Hepatic stellate cell (primary cell): ENCODE data around the gene GLUD1.
"Not testable (repeated sequence)": the region's sequence is repeated elsewhere in the genome, so short reads cannot be mapped to it uniquely, and the experiment has no call there.

ENCODE experiments used
- DNase-seq: peaks from one replicate; pipeline ENCODE4 v3.0.0; 2011; ENCODE audit warnings: low spot score

GLUD1 gene

GRCh38 chr10:87090779-87091178 lies 3.9 kb downstream of the GLUD1 start:
- DNase-seq = no peak

DNA sequence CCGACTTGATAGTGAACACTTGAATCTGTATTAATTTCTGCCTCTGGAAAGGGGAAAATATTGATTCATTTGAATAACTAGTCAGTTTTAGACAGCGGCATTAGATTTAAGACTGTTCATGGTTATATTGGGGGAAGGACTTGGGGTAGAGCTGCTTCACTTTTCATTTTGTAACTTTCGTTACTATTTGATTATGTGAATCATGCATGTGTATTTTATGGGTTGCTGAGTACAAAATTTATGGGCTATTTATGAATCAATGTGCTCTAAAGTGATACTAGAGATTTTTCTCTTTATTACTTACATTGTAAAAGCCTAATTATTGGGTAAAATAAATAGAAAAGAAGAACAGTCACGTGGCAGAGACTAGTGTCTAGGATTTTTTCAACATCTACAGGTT lies 4.9 kb downstream of the GLUD1 start:
- no peak for DNase-seq

DNA sequence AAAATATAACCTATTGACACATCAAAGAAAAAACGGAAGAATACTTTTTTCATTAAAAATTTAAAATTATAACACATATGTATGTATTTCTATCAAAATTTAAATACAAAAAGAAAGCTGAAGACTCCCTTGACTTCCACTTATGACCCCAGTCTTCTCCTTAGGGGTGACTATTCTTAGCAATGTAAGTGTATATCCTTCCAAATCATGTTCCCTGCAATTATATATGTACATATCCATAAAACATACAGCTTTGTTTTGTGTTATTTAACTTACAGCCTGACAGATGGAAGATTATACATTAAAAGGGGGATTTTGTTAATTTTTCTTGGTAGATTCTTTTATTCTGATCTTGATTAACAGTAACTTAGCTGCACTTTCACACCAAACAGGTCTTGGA lies 9.1 kb downstream of the GLUD1 start:
- no peak for DNase-seq

DNA sequence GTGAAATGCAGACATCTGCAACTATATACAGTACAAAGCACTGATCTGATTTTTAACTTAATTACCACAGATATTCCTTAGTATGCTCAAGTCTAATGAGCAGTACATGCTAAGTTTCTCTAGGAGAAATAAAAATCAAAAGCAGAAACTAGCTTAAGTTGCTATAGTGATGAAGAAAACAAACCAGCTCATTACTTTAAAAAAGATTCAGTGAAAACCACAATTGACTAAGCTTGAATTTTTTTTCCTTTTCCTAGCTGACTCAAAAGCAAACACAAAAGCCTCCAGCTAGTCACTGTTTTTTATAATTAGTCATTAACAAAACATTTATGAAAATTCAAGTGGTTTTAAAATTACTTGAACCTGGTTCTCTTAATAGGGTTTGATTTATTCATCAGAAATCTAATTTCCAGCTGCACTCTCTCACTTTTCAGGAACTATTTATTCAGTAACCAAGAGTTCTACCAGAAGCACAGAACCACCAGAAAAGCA lies 10.3 kb downstream of the GLUD1 start:
- peak; percentile 31 for DNase-seq

- not testable (repeated sequence) for DNase-seq
Observed at GRCh38 chr10:87083576-87084290, 10.9 kb downstream of the GLUD1 start.

DNA sequence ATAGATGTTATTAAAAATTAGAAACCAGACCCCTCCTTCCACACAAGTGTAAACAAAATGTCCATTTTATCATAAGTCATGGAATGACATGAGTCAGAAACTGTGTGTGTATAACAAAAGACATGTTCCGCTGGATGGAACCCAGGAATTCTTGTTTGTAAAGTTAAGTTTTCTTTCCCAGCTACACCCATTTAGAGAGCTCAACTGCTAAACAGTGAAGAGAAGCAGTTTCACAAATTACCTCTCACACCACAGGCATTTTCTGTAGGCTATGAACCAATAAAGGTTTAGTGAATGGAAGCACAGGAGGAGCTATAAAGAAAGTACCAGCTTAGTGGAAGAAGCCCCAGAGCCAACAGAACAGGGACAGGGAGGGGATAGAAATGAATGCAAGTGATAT lies 12.4 kb downstream of the GLUD1 start:
- not testable (repeated sequence) for DNase-seq

GRCh38 chr10:87081574-87081973 lies 13.1 kb downstream of the GLUD1 start:
- DNase-seq = not testable (repeated sequence)

DNA sequence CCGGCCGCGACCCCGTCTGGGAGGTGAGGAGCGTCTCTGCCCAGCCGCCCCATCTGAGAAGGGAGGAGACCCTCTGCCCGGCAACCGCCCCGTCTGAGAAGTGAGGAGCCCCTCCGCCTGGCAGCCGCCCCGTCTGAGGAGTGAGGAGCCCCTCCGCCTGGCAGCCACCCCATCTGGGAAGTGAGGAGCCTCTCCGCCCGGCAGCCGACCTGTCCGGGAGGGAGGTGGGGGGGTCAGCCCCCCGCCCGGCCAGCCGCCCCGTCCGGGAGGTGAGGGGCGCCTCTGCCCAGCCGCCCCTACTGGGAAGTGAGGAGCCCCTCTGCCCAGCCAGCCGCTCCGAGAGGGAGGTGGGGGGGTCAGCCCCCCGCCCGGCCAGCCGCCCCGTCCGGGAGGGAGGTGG lies 14.0 kb downstream of the GLUD1 start:
- DNase-seq = not testable (repeated sequence)

- DNase-seq = no peak
Observed at GRCh38 chr10:87079106-87079836, 15.4 kb downstream of the GLUD1 start.

- not testable (repeated sequence) for DNase-seq
Observed at GRCh38 chr10:87076421-87076820, 18.2 kb downstream of the GLUD1 start.

- DNase-seq = no peak
Observed at GRCh38 chr10:87072449-87072848, 22.2 kb downstream of the GLUD1 start.

GRCh38 chr10:87068281-87068680 lies 26.4 kb downstream of the GLUD1 start:
- DNase-seq = no peak

GRCh38 chr10:87066865-87067264 lies 27.8 kb downstream of the GLUD1 start:
- DNase-seq = no peak

DNA sequence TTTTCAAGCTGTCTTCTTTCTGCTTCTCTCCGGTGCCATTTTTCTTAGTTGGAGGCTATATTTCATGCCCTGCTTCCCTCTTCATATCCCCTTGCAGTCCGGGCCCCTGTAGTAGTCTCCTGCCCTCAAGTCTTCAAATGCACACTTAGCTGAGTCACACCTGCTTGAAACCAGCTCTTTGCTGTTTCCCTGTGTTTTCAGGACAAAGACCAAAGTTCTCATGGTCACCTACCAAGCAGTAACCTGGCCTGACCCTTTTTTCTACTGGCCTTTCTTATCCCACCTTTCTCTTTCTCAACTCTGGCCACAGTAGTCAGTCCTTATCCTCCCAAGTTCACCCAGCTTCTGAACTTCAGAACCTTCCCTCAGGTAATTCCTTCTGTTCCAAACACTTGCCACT lies 28.5 kb downstream of the GLUD1 start:
- DNase-seq = no peak

DNA sequence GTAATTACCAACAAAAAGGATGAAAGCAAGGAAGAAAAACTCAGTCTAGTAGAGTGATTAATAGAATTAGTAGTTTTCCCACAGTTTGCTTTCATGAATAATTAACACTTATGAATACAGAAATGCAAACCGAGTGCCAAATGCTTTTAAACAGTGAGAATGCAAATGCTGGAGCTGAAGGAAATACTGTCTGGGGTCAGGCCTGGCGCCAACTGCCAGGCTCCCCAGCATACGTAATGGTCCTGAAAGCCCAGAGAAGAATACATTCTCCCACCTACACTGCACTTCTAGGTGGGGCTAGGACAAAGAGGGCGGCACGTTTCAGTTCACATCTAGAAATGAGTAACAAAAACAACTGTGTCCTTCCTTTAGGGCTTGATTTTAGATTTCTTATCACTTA lies 30.0 kb downstream of the GLUD1 start:
- DNase-seq = no peak

DNA sequence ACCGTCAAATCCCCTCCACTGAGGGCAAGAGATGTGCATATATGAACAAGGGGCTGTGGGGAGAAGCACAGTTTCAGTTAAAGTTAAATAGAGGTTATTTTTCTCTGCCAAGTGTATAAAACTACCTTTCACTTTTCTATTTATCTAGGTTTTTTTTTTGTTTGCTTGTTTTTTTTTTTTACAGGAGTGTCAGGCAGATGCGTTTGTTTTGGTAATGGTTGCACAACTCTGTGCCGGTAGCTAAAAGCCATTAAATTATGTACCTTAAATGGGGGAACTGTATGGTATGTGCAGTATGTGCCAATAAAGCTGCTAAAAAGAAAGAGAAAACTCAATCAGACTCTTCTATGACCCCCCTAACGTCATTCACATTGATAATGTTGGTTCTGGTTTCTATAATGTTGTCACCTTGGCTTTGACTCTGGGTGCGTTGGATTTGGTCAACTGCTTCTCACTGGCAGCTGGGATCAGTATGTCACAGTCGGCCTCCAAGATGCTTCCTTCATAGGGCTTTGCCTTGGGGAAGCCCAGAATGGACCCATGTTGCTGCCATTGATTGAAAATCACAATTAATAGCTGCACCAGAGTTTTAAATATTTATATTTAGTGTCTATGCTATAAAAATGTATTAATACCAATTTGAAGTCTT lies 34.2 kb downstream of the GLUD1 start:
- DNase-seq = no peak

- DNase-seq = no peak
Observed at GRCh38 chr10:87059401-87059800, 35.2 kb downstream of the GLUD1 start.

DNA sequence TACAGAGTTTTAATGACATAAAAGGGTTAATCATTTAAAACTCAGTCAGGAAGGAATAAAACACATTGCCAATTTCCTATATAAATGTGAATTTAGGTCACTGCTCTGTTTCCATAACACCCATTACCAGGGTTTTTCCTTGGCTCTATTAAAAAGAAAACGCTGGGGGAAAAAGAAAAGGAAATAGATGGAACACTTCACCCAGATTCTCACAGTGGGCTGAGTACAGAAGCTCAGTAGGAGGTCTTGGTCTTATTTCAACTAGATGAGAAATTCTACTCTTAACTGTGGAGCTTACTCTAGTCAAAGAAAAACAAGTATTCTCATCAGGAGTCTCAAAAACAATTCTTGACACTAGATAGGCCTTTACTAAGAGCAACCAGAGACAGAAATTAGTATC lies 36.5 kb downstream of the GLUD1 start:
- DNase-seq = no peak

DNA sequence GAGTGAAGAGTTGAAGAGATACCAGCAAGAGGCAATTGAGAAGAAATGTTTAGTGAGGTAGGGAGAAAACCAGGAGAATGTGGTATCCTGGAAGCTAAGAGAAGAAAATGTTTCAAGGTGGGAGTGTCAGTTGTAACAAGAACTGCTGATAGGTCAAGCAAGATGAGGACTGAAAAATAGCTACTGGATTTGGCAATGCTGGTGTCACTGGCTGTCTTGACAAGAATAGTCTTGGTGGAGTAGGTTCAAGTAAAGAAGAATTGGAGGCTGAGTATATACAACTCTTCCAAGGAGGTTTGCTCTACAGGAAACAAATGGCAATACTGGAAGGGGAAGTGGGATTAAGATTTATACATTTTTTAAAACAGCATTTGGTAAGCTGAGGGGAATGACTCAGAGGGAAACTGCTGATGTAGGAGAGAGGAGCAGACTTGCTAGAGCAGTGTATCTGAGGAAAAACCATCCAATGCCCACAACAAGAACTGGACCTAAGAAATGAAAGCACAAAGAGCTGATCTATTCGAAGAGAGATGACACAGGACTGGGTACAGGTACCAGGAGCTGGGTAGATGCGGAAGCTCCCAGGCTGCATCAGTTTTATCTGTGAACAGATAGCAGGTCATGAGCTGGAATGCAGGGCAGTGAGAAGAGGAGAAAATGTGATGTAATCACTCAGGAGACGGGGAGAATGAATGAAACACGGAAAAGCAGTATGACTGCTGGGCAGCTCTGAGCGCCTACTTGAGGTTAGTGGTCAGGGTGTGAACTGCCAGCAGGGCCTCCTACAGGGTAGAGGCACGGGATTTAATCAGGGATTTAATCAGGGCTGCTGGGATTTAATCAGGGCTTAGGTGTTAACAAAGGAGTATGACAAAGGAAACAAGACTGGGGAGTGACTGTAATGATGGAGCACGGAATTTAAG lies 40.0 kb downstream of the GLUD1 start:
- DNase-seq = peak; percentile 57

GRCh38 chr10:87053577-87054181 lies 41.0 kb downstream of the GLUD1 start:
- DNase-seq = no peak

DNA sequence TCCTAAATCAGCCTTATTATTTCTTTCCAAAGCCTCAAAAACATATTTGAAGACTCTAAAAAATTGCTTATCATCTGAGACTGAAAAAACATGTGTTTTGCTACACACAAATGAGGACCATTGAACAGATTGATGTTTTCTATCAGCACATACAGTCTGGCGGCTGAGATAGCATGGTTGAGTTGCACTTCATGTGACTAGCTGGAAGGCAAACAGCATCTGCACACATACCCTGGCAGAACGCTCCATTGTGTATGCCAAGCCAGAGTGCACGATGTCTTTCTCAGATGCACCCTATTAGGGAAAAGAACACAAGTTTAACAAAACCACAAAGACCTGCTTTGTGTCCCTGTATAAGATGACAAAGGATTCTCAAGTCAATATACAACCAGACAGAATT lies 41.5 kb downstream of the GLUD1 start:
- DNase-seq = no peak
